ENCODE measurements around the gene TUBAL3. TPM values are rescaled to one million over a fixed set of nuclear protein-coding genes. Genes with fewer than 3 reads are reported as not detected.

The TUBAL3 gene
- total and polyA plus RNA-seq, 9 of the 15 experiments (the other 6 are each of a cell fraction or from before 2014, with no cell fraction given): 5.5 to 10.1 (median 6.9) TPM

DNA sequence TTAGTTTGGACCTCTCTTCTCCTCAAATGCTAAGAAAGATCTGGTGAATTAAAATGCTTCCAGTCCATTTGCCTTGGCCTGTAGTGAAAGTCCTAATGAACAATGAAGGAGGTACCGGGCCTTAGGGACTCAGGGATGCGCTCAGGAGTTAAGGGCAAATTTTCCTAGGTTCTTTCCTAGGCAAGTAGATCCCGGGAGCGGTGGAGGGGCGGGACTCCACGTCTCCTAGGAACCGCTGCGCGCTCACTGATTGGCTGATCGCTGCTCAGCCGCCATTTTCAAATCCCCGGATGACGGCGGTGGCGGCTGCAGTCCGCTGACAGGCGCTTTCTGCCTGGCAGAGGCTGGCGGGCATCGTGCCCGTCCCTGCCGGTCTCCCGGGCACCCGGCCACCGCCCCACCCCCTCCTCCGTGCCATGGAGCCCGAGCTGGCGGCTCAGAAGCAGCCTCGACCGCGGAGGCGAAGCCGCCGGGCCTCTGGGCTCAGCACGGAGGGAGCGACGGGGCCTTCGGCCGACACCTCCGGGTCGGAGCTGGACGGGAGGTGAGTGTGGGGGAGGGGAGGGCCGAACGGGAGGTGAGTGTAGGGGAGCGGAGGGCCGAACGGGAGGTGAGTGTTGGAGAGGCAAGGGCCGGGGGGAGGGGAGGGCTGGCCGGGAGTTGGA is 7.8 kb upstream of the TUBAL3 start, which contains the start of gene NET1:
TSS of gene NET1 (plus strand) at position 281 of the 665 bp plus-strand sequence. CDS start at position 417, 136 bp downstream.
- no TSS peak for BruUV-seq (replicated peaks)
- Histone ChIP-seq H3K27ac (ENCODE audit: extremely low read depth, low read depth, low read length) (peak within 1 kb of the TSS; percentile 88), H3K36me3 (ENCODE audit: control insufficient read depth, insufficient read depth, low read length) (peaks cover 23% of the 10 kb centered on the region; the same call in 2 of the 3 replicates), H3K79me2 (ENCODE audit: control insufficient read depth, insufficient read depth, low read length) (peaks cover 54% of the 10 kb centered on the region), H3K4me2 (ENCODE audit: insufficient read depth, low read length) (peak within 1 kb of the TSS; percentile 85), H2AFZ (ENCODE audit: low read depth, low read length) (peak within 1 kb of the TSS; percentile 99), H3K4me1 (replicated peaks in 1 of 2; ENCODE audit: control insufficient read depth in 2 of 2, insufficient read depth in 2 of 2, low read length in 2 of 2) (peaks cover 8 to 9% of the 10 kb centered on the region in 2 experiments; a peak in 4 of 5 replicates), H4K20me1 (replicated peaks; ENCODE audit: control insufficient read depth, insufficient read depth, low read length) (no peaks in the 10 kb centered on the region; the same call in 1 of the 2 replicates), H3K9ac (ENCODE audit: insufficient read depth in 1 of 2, low read depth in 2 of 2, low read length in 2 of 2) (peak within 1 kb of the TSS; percentile 80 to 96), H3K27me3 (ENCODE audit: control insufficient read depth in 2 of 2, insufficient read depth in 2 of 2, low read length in 2 of 2) (no peaks in the 10 kb centered on the region), H3K4me3 (peak within 1 kb of the TSS; percentile 87), H3K9me3 (replicated peaks; ENCODE audit: control insufficient read depth, insufficient read depth, low read depth, low read length) (no peaks in the 10 kb centered on the region; the same call in none of the 2 replicates), H3K9me1 (ENCODE audit: control insufficient read depth, insufficient read depth, low read length) (no peaks in the 10 kb centered on the region)
- intact Hi-C loops (cut with micrococcal nuclease): no loop called here
- ChIA-PET CTCF (ENCODE audit: low intra/inter-chr PET ratio) (interaction anchor here (0.7 kb wide), 1 partner anchor 28 kb away, joined by 3 read pairs; no protein-coding TSS in a partner anchor), POLR2A (interaction anchor here (0.6 to 1.4 kb wide), 4 partner anchors 11 to 590 kb away, joined by 3 to 5 read pairs (median 4); no protein-coding TSS in a partner anchor)
- DNase-seq (ENCODE audit: extremely low read depth in 1 of 4, low spot score in 3 of 4): peak; percentile 93 to 98 (median 97)
- peak; percentile 94 for FAIRE-seq
- ATAC-seq: peak; percentile 96
- in situ Hi-C loops (cut with MboI): no loop called here
- 1% methylated on average over 24 of the region's 48 CpGs for WGBS (ENCODE audit: insufficient coverage, low coverage, missing lambda C conversion rate)
- TF ChIP-seq, protein P1, sequence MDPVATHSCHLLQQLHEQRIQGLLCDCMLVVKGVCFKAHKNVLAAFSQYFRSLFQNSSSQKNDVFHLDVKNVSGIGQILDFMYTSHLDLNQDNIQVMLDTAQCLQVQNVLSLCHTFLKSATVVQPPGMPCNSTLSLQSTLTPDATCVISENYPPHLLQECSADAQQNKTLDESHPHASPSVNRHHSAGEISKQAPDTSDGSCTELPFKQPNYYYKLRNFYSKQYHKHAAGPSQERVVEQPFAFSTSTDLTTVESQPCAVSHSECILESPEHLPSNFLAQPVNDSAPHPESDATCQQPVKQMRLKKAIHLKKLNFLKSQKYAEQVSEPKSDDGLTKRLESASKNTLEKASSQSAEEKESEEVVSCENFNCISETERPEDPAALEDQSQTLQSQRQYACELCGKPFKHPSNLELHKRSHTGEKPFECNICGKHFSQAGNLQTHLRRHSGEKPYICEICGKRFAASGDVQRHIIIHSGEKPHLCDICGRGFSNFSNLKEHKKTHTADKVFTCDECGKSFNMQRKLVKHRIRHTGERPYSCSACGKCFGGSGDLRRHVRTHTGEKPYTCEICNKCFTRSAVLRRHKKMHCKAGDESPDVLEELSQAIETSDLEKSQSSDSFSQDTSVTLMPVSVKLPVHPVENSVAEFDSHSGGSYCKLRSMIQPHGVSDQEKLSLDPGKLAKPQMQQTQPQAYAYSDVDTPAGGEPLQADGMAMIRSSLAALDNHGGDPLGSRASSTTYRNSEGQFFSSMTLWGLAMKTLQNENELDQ (CRISPR knock-in tag; IDR thresholded peaks at IDR 0.05; ENCODE audit: borderline replicate concordance): peak; percentile 59; the same call in 1 of the 2 replicates
- TF ChIP-seq, protein P2, sequence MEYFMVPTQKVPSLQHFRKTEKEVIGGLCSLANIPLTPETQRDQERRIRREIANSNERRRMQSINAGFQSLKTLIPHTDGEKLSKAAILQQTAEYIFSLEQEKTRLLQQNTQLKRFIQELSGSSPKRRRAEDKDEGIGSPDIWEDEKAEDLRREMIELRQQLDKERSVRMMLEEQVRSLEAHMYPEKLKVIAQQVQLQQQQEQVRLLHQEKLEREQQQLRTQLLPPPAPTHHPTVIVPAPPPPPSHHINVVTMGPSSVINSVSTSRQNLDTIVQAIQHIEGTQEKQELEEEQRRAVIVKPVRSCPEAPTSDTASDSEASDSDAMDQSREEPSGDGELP (CRISPR knock-in tag; IDR thresholded peaks at IDR 0.05; ENCODE audit: borderline replicate concordance): peak; percentile 40; the same call in 1 of the 2 replicates
- TF ChIP-seq HDAC1 (IDR thresholded peaks at IDR 0.05): peak in 1 of 2 experiments; percentile 90; a peak in 2 of 4 replicates
- peak; percentile 65 for TF ChIP-seq L3MBTL2 (IDR thresholded peaks at IDR 0.05)
- TF ChIP-seq IRF2 (CRISPR knock-in tag; IDR thresholded peaks at IDR 0.05): no peak
- TF ChIP-seq CTBP1 (IDR thresholded peaks at IDR 0.05; ENCODE audit: borderline replicate concordance): peak; percentile 57; the same call in 1 of the 2 replicates
- no peak for TF ChIP-seq GABPB2 (CRISPR knock-in tag; conservative IDR thresholded peaks at IDR 0.05)
- TF ChIP-seq ESRRB (CRISPR knock-in tag; IDR thresholded peaks at IDR 0.05; ENCODE audit: borderline replicate concordance): no peak
- TF ChIP-seq, protein P3, sequence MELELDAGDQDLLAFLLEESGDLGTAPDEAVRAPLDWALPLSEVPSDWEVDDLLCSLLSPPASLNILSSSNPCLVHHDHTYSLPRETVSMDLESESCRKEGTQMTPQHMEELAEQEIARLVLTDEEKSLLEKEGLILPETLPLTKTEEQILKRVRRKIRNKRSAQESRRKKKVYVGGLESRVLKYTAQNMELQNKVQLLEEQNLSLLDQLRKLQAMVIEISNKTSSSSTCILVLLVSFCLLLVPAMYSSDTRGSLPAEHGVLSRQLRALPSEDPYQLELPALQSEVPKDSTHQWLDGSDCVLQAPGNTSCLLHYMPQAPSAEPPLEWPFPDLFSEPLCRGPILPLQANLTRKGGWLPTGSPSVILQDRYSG (tag; conservative IDR thresholded peaks at IDR 0.05; ENCODE audit: low read depth): no peak
- peak; percentile 65; the same call in 1 of the 2 replicates for TF ChIP-seq RB1 (IDR thresholded peaks at IDR 0.05; ENCODE audit: low read depth)
- peak; percentile 81 for TF ChIP-seq HNRNPK (IDR thresholded peaks at IDR 0.05; ENCODE audit: low read depth, low read length, poor library complexity, severe bottlenecking)
- 0 out of 2 replicates have a peak, but pooled peaks have one; percentile 44 for TF ChIP-seq E2F3 (CRISPR knock-in tag; IDR thresholded peaks at IDR 0.05)
- no peak for TF ChIP-seq HMG20B (CRISPR knock-in tag; IDR thresholded peaks at IDR 0.05)
- TF ChIP-seq GABPB1 (CRISPR knock-in tag; IDR thresholded peaks at IDR 0.05): peak; percentile 74
- peak; percentile 96 for TF ChIP-seq RFX1 (IDR thresholded peaks at IDR 0.05)
- no peak for TF ChIP-seq KDM2B (CRISPR knock-in tag; IDR thresholded peaks at IDR 0.05)
- TF ChIP-seq LEF1 (IDR thresholded peaks at IDR 0.05): no peak
- TF ChIP-seq RBM22 (IDR thresholded peaks at IDR 0.05; ENCODE audit: low read depth, low read length, poor library complexity, severe bottlenecking): peak; percentile 43

Data from K562 (cell line).